ENCODE results near the gene GRID1.

DNA sequence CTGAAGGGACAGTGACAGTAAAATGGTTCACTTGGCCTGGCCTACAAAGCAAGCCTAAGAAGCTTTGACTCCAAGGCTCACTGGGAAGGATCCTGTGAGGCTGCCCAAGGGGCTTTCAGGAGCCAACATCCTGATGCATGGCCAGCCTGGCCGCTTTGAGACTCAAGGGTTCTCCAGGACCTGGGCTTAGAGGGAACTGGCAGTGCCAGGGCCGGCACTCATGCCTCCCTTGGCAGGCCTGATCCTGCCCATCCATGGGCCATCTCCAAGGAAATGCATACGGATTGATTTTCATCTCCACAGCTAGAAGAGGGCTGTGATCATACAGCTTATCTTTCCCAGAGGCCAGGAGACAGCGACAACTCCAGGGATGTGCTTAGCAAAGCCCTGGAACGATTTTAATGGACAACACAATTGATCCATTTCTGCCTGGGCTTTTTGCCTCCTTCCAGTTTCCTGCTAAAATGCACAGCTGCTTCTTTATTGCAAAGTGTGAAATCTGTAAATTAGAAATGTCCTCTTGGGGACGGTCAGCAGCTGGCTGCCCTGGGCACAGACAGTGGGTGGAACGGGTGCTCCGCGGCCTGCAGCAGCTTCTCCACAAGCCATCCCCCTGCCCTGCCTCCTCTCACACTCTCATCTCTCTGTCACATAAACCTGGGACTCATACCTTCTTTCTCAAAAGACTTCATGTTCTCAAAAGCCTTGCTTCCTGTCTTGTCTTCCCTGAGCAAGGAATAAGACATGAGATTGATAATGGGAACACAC, 288.5 kb downstream of the GRID1 start:
- no peak for TF ChIP-seq RAD21 (IDR thresholded peaks at IDR 0.05; ENCODE audit: low read length)
- no peak for TF ChIP-seq JUND (IDR thresholded peaks at IDR 0.05)
- TF ChIP-seq, protein P1, sequence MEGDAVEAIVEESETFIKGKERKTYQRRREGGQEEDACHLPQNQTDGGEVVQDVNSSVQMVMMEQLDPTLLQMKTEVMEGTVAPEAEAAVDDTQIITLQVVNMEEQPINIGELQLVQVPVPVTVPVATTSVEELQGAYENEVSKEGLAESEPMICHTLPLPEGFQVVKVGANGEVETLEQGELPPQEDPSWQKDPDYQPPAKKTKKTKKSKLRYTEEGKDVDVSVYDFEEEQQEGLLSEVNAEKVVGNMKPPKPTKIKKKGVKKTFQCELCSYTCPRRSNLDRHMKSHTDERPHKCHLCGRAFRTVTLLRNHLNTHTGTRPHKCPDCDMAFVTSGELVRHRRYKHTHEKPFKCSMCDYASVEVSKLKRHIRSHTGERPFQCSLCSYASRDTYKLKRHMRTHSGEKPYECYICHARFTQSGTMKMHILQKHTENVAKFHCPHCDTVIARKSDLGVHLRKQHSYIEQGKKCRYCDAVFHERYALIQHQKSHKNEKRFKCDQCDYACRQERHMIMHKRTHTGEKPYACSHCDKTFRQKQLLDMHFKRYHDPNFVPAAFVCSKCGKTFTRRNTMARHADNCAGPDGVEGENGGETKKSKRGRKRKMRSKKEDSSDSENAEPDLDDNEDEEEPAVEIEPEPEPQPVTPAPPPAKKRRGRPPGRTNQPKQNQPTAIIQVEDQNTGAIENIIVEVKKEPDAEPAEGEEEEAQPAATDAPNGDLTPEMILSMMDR (IDR thresholded peaks at IDR 0.05) = no peak
- TF ChIP-seq ZBTB33 (IDR thresholded peaks at IDR 0.05; ENCODE audit: borderline replicate concordance, low read depth) = no peak
- TF ChIP-seq SMC3 (IDR thresholded peaks at IDR 0.05; ENCODE audit: low read depth, low read length) = no peak
- no peak for TF ChIP-seq POLR2AphosphoS5 (IDR thresholded peaks at IDR 0.05; ENCODE audit: low read depth, low read length)
- no peak for TF ChIP-seq REST (IDR thresholded peaks at IDR 0.05; ENCODE audit: low read depth, low read length)
- no peak for TF ChIP-seq GATA2 (CRISPR knock-in tag; IDR thresholded peaks at IDR 0.05)
- no peak for TF ChIP-seq FOXJ3 (CRISPR knock-in tag; IDR thresholded peaks at IDR 0.05)
- TF ChIP-seq, protein P2, sequence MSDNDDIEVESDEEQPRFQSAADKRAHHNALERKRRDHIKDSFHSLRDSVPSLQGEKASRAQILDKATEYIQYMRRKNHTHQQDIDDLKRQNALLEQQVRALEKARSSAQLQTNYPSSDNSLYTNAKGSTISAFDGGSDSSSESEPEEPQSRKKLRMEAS (IDR thresholded peaks at IDR 0.05; ENCODE audit: low read depth) = no peak
- TF ChIP-seq EZH2phosphoT487 (IDR thresholded peaks at IDR 0.05; ENCODE audit: borderline replicate concordance, low read depth) = no peak
- TF ChIP-seq YY1 (IDR thresholded peaks at IDR 0.05; ENCODE audit: low read depth) = no peak
- TF ChIP-seq EP300 (IDR thresholded peaks at IDR 0.05; ENCODE audit: borderline replicate concordance in 1 of 2, low read depth in 1 of 2, low read length in 1 of 2) = no peak
- TF ChIP-seq TAF1 (IDR thresholded peaks at IDR 0.05; ENCODE audit: borderline replicate concordance, low read depth, low read length) = no peak
